GM19025 (cell line): Measurements from ENCODE around the gene LRBA.
"Not testable (repeated sequence)": the region's sequence is repeated elsewhere in the genome, so short reads cannot be mapped to it uniquely, and the experiment has no call there.

Experiments
- ATAC-seq: cut with Tn5 transposase; IDR thresholded peaks from one replicate; pipeline ENCODE4 v1.9.1; 2021; ENCODE audit warnings: mild to moderate bottlenecking, low read depth, moderate library complexity; ENCODE audit not compliant: unreplicated experiment

LRBA gene

DNA sequence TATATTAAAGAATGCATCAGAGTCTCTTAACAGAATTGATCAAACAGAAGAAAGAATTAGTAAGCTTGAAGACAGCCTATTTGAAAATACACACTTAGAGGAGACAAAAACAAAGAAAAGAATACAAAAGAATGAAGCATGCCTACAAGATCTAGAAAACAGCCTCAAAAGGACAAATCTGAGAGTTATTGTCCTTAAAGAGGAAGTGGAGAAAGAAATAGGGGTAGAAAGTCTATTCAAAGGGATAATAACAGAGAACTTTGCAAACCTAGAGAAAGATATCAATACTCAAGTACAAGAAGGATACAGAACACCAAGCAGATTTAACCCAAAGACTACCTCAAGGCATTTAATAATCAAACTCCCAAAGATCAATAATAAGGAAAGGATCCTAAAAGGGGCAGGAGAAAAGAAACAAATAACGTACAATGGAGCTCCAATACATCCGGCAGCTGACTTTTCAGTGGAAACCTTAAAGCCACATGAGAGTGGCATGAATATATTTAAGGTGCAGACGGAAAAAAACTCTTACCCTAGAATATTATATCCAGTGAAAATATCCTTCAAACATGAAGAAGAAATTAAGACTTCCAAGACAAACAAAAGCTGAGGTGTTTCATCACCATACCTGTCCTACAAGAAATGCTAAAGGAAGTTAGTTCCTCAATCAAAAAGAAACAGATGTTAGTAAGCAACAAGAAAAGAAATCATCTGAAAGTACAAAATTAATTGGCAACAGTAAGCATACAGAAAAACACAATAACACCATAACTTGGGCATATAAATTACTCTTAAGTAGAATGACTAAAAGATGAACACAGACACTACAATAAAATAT lies 36.1 kb downstream of the LRBA start:
- ATAC-seq: no peak

DNA sequence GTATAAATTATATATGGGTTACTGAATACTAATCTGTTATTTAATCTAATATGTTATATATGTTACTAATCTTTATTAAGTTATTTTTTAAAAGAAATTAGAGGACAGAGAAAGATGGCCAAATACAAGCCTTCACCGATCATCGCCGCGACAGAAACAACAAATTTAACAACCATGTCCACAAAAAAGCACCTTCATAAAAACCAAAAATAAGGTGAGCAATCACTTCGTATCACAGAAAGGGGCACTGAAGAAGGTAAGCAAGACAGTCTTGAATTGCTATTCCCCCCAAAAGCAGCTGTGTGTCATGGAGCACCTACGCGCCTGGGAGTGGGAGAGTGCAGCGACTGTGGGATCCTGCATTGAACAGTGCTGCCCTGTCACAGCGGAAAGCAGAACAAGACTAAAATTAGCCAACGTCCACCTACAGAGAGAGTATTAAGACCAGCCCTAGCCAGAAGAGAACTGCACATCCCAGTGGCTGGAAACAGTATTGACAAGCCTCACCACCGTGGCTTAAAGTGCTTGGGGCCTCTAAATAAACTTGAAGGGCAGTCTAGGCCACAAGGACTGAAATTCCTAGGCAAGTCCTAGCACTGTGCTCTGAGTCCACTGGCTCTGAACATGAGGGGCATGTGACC lies 38.5 kb downstream of the LRBA start:
- ATAC-seq: no peak

DNA sequence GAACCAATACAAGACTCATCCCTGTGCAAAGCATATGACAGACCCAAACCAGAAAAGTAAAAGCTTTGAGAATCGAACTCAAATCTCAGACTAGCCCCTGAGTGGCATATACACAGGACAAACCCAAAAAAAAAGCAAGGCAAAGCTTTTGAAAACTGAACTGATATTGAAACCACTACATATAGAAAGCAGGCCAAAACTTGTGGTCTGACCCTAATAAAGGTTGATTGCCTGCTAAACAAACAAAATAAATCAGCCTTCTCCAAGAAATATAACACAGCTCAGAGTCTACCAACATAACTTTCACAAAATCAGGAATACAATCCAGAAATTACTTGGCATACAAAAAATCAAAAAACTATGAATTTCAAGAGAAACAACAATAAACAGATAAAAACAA lies 40.3 kb downstream of the LRBA start:
- ATAC-seq: no peak

DNA sequence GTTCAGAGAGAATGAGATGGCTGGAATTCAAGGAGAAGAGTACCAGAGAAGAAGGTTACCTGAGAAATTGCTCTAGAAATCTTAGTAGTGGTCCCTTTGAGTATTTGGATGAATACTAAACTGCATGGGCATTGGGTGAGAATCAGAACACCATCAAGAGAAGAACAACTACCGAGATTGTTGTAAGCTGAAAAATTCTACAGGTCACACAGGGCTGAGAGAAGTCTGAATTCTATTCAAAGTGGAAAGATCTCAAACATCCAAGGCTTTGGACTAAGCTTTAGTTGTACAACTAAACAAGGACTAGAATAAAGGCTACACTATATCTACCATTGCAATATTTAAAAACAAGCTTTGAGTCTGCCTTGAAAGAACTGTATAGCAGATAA lies 40.8 kb downstream of the LRBA start:
- no peak for ATAC-seq

DNA sequence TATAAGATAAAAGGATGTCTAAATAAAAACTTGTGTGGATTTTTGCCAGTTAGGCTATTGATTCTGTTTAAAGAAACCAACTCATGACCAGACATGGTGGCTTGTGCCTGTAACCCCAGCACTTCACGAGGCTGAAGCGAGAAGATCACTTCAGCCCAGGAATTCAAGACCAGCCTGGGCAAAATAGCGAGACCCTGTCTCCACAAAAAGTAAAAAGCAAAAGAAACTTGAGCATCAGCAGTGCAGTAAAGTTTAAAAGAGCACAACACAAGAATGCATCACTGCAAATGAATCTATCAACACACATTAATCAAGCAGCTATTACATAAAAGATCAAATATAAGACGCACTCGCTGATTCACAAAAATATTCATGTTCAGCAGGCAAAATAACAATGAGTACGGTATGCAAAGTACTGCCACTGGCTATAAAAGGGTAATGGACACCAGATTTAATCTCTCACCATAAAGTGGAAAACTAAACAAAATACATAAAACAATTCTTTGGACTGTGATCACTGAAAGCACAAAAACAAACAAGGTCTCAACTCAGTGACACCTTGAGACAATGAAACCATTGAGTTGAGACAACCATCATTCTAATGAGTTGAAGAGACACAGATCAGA lies 41.3 kb downstream of the LRBA start:
- ATAC-seq: no peak

DNA sequence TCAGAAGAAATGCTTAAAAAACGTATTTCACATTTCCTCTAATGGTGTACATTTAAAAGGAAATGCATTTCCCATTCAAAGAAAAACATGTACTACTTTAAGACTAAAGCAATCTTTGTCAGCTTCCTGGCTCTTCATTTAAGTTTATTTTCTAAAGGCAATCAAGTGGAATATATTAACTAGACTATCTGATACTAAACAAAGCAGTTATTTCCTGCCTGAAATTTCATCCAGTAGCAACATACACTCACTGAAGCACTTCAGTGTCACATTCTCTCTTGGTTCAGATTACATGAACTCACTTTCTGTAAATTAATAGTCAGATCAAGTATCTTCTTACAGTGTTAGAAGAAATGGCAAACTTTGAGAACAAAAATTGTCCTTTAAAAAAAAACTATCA lies 42.5 kb downstream of the LRBA start:
- ATAC-seq: no peak

DNA sequence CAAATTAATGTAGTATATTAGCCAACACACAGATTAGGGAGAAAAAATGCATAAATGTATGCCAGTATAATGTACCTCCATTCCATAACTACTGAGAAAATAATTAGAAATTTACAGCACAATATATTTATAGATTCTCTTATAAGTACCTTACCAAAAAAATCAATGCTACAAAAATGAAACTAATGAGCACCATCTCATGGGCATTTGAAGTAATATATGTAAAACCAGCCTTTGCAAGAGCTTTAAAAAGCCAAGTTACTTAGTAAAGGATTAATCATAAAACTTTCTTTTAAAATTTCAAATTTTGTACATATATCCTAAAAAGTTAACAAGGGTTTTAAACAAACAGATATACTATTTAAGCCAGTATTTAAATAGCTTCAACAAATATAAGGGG lies 43.2 kb downstream of the LRBA start:
- ATAC-seq: no peak

DNA sequence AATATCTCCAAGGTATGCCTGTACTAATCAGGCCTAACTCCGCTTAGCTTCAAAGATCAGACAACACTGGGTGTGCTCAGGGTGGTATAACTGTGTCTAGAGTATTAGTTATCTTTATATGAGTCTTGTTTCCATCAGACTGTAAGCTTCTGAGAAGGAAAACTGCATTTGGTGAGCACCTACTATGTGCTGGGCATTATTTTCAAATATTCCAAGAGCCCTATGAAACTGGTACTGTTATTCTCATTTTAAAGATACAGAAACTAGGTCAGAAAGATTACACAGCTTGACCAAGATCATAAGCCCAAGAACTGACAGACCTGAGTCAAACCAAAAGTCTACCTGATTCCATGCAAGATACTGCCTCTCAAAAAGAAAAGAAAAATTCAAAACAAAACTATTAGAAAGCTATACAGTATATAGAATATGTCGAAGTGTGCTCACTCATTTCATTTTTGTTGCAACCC lies 44.4 kb downstream of the LRBA start:
- no peak for ATAC-seq

DNA sequence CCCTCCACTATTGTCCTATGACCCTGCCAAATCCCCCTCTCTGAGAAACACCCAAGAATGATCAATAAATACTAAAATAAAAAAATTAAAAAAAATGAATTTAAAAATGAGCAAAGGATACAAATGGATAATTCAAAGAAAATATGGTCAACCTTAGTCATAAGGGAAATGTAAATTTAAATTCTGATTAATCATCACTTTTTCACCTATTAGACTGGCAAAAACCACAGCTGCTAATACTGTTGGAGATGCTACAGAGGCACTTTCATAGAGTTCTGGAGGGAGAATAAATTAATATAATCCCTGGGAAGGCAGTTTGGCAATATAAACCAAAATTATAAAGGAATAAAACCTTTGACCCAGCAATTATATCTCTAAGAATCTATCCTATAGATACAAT lies 50.3 kb downstream of the LRBA start:
- no peak for ATAC-seq

DNA sequence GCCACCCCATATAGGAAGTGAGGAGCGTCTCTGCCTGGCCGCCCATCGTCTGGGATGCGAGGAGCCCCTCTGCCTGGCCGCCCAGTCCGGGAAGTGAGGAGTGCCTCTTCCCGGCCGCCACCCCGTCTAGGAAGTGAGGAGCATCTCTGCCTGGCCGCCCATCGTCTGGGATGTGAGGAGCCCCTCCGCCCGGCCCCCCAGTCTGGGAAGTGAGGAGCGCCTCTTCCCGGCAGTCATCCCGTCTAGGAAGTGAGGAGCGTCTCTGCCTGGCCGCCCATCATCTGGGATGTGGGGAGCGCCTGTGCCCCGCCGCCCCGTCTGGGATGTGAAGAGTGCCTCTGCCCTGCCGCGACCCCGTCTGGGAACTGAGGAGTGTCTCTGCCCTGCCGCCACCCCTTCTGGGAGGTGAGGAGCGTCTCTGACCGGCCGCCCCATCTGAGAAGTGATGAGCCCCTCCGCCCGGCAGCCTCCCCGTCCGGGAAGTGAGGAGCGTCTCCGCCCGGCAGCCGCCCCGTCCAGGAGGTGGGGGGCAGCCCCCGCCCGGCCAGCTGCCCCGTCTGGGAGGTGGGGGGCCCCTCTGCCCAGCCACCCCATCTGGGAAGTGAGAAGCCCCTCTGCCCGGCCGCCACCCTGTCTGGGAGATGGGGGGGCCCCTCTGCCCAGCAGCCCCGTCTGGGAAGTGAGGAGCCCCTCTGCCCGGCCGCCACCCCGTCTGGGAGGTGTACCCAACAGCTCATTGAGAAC lies 51.3 kb downstream of the LRBA start:
- not testable (repeated sequence) for ATAC-seq

DNA sequence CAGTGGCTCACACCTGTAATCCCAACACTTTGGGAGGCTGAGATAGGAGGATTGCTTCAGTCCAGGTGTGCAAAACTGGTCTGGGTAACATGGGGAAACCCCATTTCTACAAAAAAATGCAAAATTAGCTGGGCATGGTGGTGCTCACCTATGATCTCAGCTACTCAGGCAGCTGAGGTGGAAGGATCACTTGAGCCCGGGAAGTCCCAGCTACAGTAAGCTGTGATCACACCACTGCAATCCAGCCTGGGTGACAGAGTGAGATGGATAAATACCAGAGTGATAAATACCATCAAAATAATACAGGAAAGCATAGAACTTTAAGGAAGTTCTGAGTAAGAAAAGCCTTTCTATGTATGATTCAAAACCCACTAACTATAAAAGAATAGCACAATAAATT lies 52.8 kb downstream of the LRBA start:
- ATAC-seq: no peak

DNA sequence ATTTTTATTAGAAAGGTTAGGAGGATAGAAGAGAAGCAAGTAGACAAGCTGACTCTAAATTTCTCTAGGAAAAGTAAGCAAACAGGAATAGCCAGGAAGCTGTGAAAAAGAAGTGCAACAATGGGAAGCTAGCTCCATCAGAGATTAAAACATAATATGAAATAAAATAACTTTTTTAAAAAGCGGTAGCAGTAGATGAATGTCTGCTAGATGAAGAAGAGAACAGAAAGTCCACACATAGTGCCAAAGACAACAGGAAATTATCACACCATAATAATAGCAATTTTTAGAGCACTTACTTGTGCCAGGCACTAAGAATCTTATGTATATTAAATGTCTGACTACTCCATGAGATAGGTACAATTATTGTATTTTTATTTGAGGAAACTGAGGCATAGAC lies 53.5 kb downstream of the LRBA start:
- no peak for ATAC-seq

DNA sequence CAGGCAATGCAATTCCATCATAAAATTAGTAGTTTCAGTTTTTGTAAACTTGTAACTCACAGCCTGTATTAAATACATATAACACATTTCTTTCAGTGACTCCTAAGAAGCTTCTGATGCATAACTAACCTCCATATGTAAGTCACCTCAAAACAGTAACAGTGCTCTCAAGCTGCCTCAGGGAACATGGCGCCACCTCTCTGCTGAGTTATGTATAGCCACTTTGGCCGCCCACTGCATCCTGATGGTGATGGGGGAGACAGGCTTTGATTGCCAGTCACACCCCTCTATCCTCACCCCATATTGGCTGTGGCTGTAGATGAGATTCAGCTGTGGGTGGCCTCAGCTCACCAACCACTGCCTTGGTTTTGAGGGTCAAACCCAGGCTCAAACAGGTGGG lies 54.3 kb downstream of the LRBA start:
- ATAC-seq: no peak

DNA sequence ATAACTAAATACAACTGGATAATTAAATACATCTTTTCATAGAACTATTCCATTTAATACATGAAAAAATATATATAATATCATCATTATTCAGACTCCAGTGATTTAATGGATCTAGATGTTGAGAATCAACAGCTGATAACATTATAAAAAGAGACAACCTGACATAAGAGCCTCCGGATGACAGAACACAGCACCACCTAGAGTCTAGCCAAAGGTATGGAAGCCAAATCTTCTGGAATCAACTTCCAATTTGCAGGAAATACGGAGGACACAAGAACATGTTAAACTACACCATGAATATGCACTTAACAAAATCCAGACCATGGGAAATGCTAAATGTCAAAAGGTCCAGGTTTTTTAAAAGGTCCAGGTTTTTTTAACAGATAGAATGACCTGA lies 55.0 kb downstream of the LRBA start:
- ATAC-seq: no peak

DNA sequence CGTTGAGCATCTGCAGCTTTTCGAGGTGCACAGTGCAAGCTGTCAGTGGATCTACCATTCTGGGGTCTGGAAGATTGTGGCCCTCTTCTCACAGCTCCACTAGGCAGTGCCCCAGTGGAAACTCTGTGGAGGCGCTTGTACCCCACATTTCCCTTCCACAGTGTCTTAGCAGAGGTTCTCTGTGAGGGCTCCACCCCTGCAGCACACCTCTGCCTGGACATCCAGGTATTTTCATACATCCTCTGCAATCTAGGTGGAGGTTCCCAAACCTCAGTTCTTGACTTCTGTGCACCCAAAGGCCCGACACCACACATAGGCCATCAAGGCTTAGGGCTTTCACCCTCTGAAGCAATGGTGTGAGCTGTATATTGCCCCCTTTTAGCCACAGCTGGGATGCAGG lies 57.1 kb downstream of the LRBA start:
- not testable (repeated sequence) for ATAC-seq

DNA sequence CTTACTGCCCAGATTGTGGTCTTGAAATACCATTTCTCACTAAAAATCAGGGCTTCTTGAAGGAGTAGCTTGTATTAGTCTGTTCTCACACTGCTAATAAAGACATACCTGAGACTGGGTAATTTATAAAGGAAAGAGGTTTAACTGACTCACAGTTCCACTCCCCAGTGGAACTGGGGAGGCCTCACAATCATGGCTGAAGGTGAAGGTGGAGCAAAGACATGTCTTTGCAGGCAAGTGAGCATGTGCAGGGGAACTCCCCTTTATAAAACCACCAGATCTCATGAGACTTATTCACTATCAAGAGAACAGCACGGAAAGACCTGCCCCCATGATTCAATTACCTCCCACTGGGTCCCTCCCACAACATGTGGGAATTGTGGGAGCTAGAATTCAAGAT lies 58.0 kb downstream of the LRBA start:
- not testable (repeated sequence) for ATAC-seq

DNA sequence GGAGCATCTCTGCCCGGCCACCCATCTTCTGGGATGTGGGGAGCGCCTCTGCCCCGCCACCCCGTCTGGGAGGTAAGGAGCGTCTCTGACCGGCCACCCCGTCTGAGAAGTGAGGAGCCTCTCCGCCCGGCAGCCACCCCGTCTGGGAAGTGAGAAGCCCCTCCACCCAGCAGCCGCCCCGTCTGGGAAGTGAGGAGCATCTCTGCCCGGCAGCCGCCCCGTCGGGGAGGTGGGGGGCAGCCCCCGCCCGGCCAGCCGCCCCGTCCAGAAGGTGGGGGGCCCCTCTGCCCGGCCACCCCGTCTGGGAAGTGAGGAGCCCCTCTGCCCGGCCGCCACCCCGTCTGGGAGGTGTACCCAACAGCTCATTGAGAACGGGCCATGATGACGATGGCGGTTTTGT lies 61.2 kb downstream of the LRBA start:
- ATAC-seq: not testable (repeated sequence)

DNA sequence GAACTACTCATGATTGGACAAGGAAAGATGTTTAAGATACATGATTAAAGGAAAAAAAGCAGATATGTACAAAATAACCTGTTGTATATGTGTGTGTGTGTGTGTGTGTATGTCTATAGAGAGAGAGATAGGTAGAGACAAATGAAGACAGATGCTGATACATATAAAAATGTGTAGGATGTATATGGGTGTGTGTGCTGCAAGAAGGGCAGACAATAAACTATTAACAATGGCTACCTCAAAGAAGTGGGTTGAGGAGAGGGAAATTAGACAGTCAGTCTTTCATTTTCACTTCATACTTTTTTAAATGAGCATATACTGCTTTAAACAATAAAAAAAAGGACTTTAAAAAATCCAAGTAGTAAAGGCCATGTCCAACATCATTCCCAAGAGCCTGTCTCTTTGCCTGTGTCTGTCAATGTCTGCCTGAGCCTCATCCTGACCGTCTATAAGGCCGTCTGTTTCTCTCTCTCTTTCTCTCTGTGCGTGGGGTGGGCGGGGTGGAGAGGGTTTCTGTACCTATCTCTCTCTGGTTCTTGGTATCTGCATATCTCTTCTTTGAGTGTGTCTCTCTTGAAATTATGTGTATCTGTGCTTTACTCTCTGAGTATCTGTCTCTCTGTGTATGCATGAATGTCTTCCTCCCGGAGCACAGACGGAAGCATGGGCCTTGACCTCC lies 62.8 kb downstream of the LRBA start:
- ATAC-seq: no peak

DNA sequence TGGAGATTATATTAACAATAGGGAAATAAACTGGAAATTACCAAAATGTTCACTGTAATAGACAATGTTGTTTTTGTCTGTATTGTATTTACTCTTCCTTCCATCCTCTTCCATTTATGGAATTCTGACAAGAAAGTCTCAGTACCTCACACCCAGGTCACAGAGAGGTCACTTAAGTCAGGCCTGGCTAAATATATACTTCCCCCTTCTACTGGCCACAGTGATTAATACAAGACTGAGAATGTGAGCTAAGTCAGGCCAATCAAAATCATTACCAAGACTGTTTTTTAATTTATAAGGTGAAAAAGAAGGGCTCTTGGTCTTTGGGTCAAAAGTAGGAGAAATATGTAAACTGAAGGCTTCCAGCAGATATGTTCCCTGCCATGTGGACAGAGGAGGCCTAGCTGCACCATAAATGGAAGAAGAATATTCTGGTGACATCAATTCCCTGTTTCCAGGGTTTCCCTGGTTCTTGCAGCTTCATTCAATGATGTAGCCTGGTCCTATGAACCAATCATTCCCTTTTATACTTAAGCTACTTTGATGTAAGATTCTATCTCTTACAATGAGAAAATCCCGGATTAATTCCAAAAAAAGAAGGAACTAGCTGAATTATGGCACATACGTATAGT lies 64.3 kb downstream of the LRBA start:
- no peak for ATAC-seq

DNA sequence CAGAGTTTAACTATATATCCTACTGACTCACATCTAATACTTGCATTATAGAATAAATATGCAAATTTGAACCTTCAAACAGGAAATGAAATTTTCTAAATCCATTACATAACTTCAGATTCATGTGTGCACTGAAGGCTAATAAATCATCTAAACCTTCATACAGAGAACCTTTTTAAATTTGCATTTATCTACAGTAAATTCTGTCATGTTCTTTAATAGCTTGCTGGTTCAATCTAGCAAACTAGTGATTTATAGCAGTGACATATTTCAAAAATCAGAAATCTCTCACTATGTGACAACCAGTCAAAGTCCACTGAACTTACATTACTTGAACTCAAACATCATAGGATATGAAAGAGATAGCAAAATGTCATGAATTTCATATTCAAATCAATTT lies 65.1 kb downstream of the LRBA start:
- ATAC-seq: no peak
